Adipocyte (in vitro differentiated cells): Measurements from ENCODE around the gene TIA1.
A peak's percentile ranks its signal among the peaks of the same experiment; 100 is the strongest.

ENCODE experiments used
- DNase-seq: peaks from one replicate; pipeline ENCODE4 v3.0.0-alpha.2; 2015; ENCODE audit warnings: low read depth
- H3K27me3 ChIP-seq: replicated peaks from 2 replicates; pipeline ENCODE4 v1.7.0; 2013; ENCODE audit warnings: mild to moderate bottlenecking, low read length, moderate library complexity; ENCODE audit not compliant: control insufficient read depth, insufficient read depth
- H3K36me3 ChIP-seq: 2 replicates; pipeline ENCODE4 v1.7.0; 2013; ENCODE audit warnings: low read length, mild to moderate bottlenecking, moderate library complexity; ENCODE audit not compliant: control insufficient read depth, insufficient read depth, severe bottlenecking
- H3K4me1 ChIP-seq: 2 replicates; pipeline ENCODE4 v1.7.0; 2013; ENCODE audit warnings: mild to moderate bottlenecking, low read length, moderate library complexity; ENCODE audit not compliant: control insufficient read depth, insufficient read depth
- H3K4me3 ChIP-seq: 2 replicates; pipeline ENCODE4 v1.7.0; 2013; ENCODE audit warnings: mild to moderate bottlenecking, low read length, moderate library complexity
- H3K9ac ChIP-seq: 2 replicates; pipeline ENCODE4 v1.7.0; 2013; ENCODE audit warnings: mild to moderate bottlenecking, low read length, moderate library complexity
- H3K9me3 ChIP-seq: 2 replicates; pipeline ENCODE4 v1.7.0; 2013; ENCODE audit warnings: mild to moderate bottlenecking, low read length, moderate library complexity; ENCODE audit not compliant: control insufficient read depth

Gene TIA1

GRCh38 chr2:70214365-70214764 lies 34.1 kb downstream of the TIA1 start:
- peaks cover 71% of the 10 kb centered on the region for H3K36me3 ChIP-seq

GRCh38 chr2:70212298-70212932 lies 36.0 kb downstream of the TIA1 start:
- DNase-seq, result peak; percentile 55
- Histone ChIP-seq H3K9ac (no peak overlapping the region), H3K36me3 (peaks cover 53% of the 10 kb centered on the region), H3K9me3 (no peaks in the 10 kb centered on the region), H3K27me3 (no peaks in the 10 kb centered on the region), H3K4me1 (peaks cover 10% of the 10 kb centered on the region), H3K4me3 (no peak overlapping the region)

More at GRCh38 chr2:70214365-70214764, 34.1 kb downstream of the TIA1 start:
- H3K9ac ChIP-seq, result no peak overlapping the region
- H3K4me1 ChIP-seq, result peaks cover 10% of the 10 kb centered on the region
- no peak for DNase-seq
- no peaks in the 10 kb centered on the region for H3K9me3 ChIP-seq
- no peaks in the 10 kb centered on the region for H3K27me3 ChIP-seq
- no peak overlapping the region for H3K4me3 ChIP-seq

GRCh38 chr2:70211595-70211994 lies 36.8 kb downstream of the TIA1 start:
- DNase-seq, result no peak
- Histone ChIP-seq H3K9ac (no peak overlapping the region), H3K4me1 (peaks cover 10% of the 10 kb centered on the region), H3K9me3 (no peaks in the 10 kb centered on the region), H3K36me3 (peaks cover 46% of the 10 kb centered on the region), H3K4me3 (no peak overlapping the region), H3K27me3 (no peaks in the 10 kb centered on the region)

- no peaks in the 10 kb centered on the region for H3K27me3 ChIP-seq
- DNase-seq, result no peak
Measured at GRCh38 chr2:70204452-70204851, 44.0 kb downstream of the TIA1 start.

GRCh38 chr2:70203086-70203485 lies 45.3 kb downstream of the TIA1 start:
- Histone ChIP-seq H3K4me1 (no peaks in the 10 kb centered on the region), H3K36me3 (no peaks in the 10 kb centered on the region), H3K9me3 (no peaks in the 10 kb centered on the region), H3K27me3 (no peaks in the 10 kb centered on the region), H3K9ac (no peak overlapping the region), H3K4me3 (no peak overlapping the region)
- no peak for DNase-seq

More at GRCh38 chr2:70204452-70204851, 44.0 kb downstream of the TIA1 start:
- H3K4me3 ChIP-seq, result no peak overlapping the region
- H3K9ac ChIP-seq, result no peak overlapping the region
- no peaks in the 10 kb centered on the region for H3K4me1 ChIP-seq
- no peaks in the 10 kb centered on the region for H3K9me3 ChIP-seq
- H3K36me3 ChIP-seq, result peaks cover 2% of the 10 kb centered on the region

GRCh38 chr2:70202236-70202806 lies 46.1 kb downstream of the TIA1 start:
- Histone ChIP-seq H3K9ac (no peak overlapping the region), H3K4me1 (no peaks in the 10 kb centered on the region), H3K36me3 (no peaks in the 10 kb centered on the region), H3K4me3 (no peak overlapping the region), H3K27me3 (no peaks in the 10 kb centered on the region), H3K9me3 (no peaks in the 10 kb centered on the region)
- no peak for DNase-seq

GRCh38 chr2:70201831-70202230 lies 46.6 kb downstream of the TIA1 start:
- H3K9ac ChIP-seq, result no peak overlapping the region

GRCh38 chr2:70201225-70201768 lies 47.1 kb downstream of the TIA1 start:
- H3K36me3 ChIP-seq, result no peaks in the 10 kb centered on the region
- no peak overlapping the region for H3K9ac ChIP-seq
- H3K27me3 ChIP-seq, result no peaks in the 10 kb centered on the region
- H3K9me3 ChIP-seq, result no peaks in the 10 kb centered on the region
- no peak overlapping the region for H3K4me3 ChIP-seq
- H3K4me1 ChIP-seq, result no peaks in the 10 kb centered on the region
- DNase-seq, result no peak

More at GRCh38 chr2:70201831-70202230, 46.6 kb downstream of the TIA1 start:
- Histone ChIP-seq H3K4me1 (no peaks in the 10 kb centered on the region), H3K4me3 (no peak overlapping the region), H3K27me3 (no peaks in the 10 kb centered on the region), H3K9me3 (no peaks in the 10 kb centered on the region), H3K36me3 (no peaks in the 10 kb centered on the region)
- no peak for DNase-seq

GRCh38 chr2:70199320-70199864 lies 49.0 kb downstream of the TIA1 start:
- no peak for DNase-seq

GRCh38 chr2:70192516-70192915 lies 55.9 kb downstream of the TIA1 start:
- no peak for DNase-seq
- no peak overlapping the region for H3K9ac ChIP-seq
- no peaks in the 10 kb centered on the region for H3K36me3 ChIP-seq
- H3K9me3 ChIP-seq, result no peaks in the 10 kb centered on the region
- H3K4me3 ChIP-seq, result no peak overlapping the region
- no peaks in the 10 kb centered on the region for H3K4me1 ChIP-seq
- H3K27me3 ChIP-seq, result no peaks in the 10 kb centered on the region

More at GRCh38 chr2:70199320-70199864, 49.0 kb downstream of the TIA1 start:
- Histone ChIP-seq H3K9me3 (no peaks in the 10 kb centered on the region), H3K36me3 (no peaks in the 10 kb centered on the region), H3K9ac (no peak overlapping the region), H3K4me1 (no peaks in the 10 kb centered on the region), H3K4me3 (no peak overlapping the region), H3K27me3 (no peaks in the 10 kb centered on the region)

GRCh38 chr2:70191244-70191735 lies 57.1 kb downstream of the TIA1 start:
- peak overlapping the region; percentile 90 for H3K9ac ChIP-seq
- H3K36me3 ChIP-seq, result no peaks in the 10 kb centered on the region
- H3K4me3 ChIP-seq, result peak overlapping the region; percentile 97
- no peak for DNase-seq
- no peaks in the 10 kb centered on the region for H3K27me3 ChIP-seq
- no peaks in the 10 kb centered on the region for H3K9me3 ChIP-seq
- no peaks in the 10 kb centered on the region for H3K4me1 ChIP-seq
